CD14-positive monocyte (primary cell): ENCODE measurements around the gene SLC47A2. TPM values are rescaled to one million over a fixed set of nuclear protein-coding genes. Genes with fewer than 3 reads are reported as not detected.

Experiments used
- DNase-seq, 3 donors: peaks; one replicate each; pipeline ENCODE4 v3.0.0-alpha.2; 2011 to 2022
- H2AFZ ChIP-seq: 2 replicates; pipeline ENCODE4 v1.6.0; 2012; ENCODE audit warnings: mild to moderate bottlenecking, low read depth, low read length, inconsistent platforms; ENCODE audit not compliant: insufficient read depth, poor library complexity, severe bottlenecking
- H3K27ac ChIP-seq, 2 donors: 1 replicate in 1 of 2; 2 replicates in 1 of 2; pipeline ENCODE4 v1.5.1; 2012 to 2013; ENCODE audit warnings: low read length in 2 of 2, control low read depth in 1 of 2, inconsistent platforms in 1 of 2, low read depth in 1 of 2, mild to moderate bottlenecking in 1 of 2
- H3K27me3 ChIP-seq, 2 donors: one replicate each; pipeline versions ENCODE4 v1.6.0 to v1.6.1; 2011 to 2013; ENCODE audit warnings: low read length in 2 of 2; ENCODE audit not compliant: control insufficient read depth in 2 of 2, insufficient read depth in 2 of 2
- H3K36me3 ChIP-seq, 2 donors: replicated peaks in 1 of 2; 1 replicate in 1 of 2; 2 replicates in 1 of 2; pipeline versions ENCODE4 v1.5.1 to v1.6.1; 2012 to 2013; ENCODE audit warnings: low read length in 2 of 2, control low read depth in 1 of 2, inconsistent platforms in 1 of 2, mild to moderate bottlenecking in 1 of 2; ENCODE audit not compliant: insufficient read depth in 2 of 2, control insufficient read depth in 1 of 2
- H3K4me1 ChIP-seq, 2 donors: 1 replicate in 1 of 2; 2 replicates in 1 of 2; pipeline versions ENCODE4 v1.5.1 to v1.6.1; 2012 to 2013; ENCODE audit warnings: low read length in 2 of 2, control low read depth in 1 of 2, inconsistent platforms in 1 of 2, mild to moderate bottlenecking in 1 of 2, moderate library complexity in 1 of 2; ENCODE audit not compliant: insufficient read depth in 2 of 2, control insufficient read depth in 1 of 2
- H3K4me2 ChIP-seq: replicated peaks from 2 replicates; pipeline ENCODE3; 2012; ENCODE audit warnings: low read length, moderate library complexity, mild to moderate bottlenecking; ENCODE audit not compliant: poor library complexity, severe bottlenecking; ENCODE audit errors: extremely low read depth
- H3K4me3 ChIP-seq, 3 experiments: fragments of 200-600 bp in 1 of 3; sonication (generic) in 1 of 3; replicated peaks in 1 of 3; 1 replicate in 2 of 3; 2 replicates in 1 of 3; pipeline ENCODE4 v1.5.1; 2011 to 2013; ENCODE audit warnings: low read length in 3 of 3, mild to moderate bottlenecking in 3 of 3, control low read depth in 2 of 3, low read depth in 2 of 3, inconsistent platforms in 1 of 3, moderate library complexity in 1 of 3
- H3K79me2 ChIP-seq: 2 replicates; pipeline ENCODE4 v1.6.0; 2012; ENCODE audit warnings: mild to moderate bottlenecking, control low read depth, inconsistent platforms, low read length, moderate library complexity; ENCODE audit not compliant: insufficient read depth
- H3K9ac ChIP-seq: 2 replicates; pipeline ENCODE4 v1.6.0; 2017; ENCODE audit warnings: low read length, mild to moderate bottlenecking; ENCODE audit not compliant: insufficient read depth, poor library complexity, severe bottlenecking
- H3K9me3 ChIP-seq, 2 donors: replicated peaks in 1 of 2; 1 replicate in 1 of 2; 2 replicates in 1 of 2; pipeline versions ENCODE4 v1.5.1 to v1.6.1; 2012 to 2013; ENCODE audit warnings: low read length in 2 of 2, control low read depth in 1 of 2; ENCODE audit not compliant: control insufficient read depth in 1 of 2, insufficient read depth in 1 of 2
- H4K20me1 ChIP-seq: 2 replicates; pipeline ENCODE4 v1.6.0; 2012; ENCODE audit warnings: mild to moderate bottlenecking, low read length, control low read depth, moderate library complexity; ENCODE audit not compliant: insufficient read depth
- H3K27ac Mint-ChIP-seq, 7 donors: one replicate each; pipeline ENCODE4 v1.8.0; 2020; ENCODE audit warnings: mild to moderate bottlenecking in 7 of 7, mixed read lengths in 7 of 7, moderate library complexity in 6 of 7, inconsistent platforms in 2 of 7
- H3K27me3 Mint-ChIP-seq, 3 donors: one replicate each; pipeline ENCODE4 v1.8.0; 2021 to 2022; ENCODE audit warnings: low read depth in 3 of 3, mild to moderate bottlenecking in 3 of 3, mixed read lengths in 3 of 3, moderate library complexity in 3 of 3, inconsistent platforms in 1 of 3
- H3K36me3 Mint-ChIP-seq, 2 donors: one replicate each; pipeline ENCODE4 v1.8.0; 2020; ENCODE audit warnings: mixed read lengths in 2 of 2, inconsistent platforms in 1 of 2, mild to moderate bottlenecking in 1 of 2
- H3K4me1 Mint-ChIP-seq: one replicate; pipeline ENCODE4 v1.8.0; 2020; ENCODE audit warnings: mild to moderate bottlenecking, mixed read lengths
- H3K4me3 Mint-ChIP-seq, 2 donors: one replicate each; pipeline ENCODE4 v1.8.0; 2020; ENCODE audit warnings: mild to moderate bottlenecking in 2 of 2, mixed read lengths in 2 of 2, moderate library complexity in 1 of 2
- H3K9me3 Mint-ChIP-seq, 7 donors: one replicate each; pipeline ENCODE4 v1.8.0; 2020 to 2022; ENCODE audit warnings: mixed read lengths in 7 of 7, mild to moderate bottlenecking in 6 of 7, moderate library complexity in 6 of 7, inconsistent platforms in 2 of 7
- WGBS: methylation state at CpG from one replicate; pipeline ENCODE4 v1.1.5; 2013; ENCODE audit warnings: missing lambda C conversion rate; ENCODE audit not compliant: insufficient coverage; 5-methylcytosine and 5-hydroxymethylcytosine counted together
- intact Hi-C, 2 donors: fragments of 100-400 bp; cut with micrococcal nuclease; formaldehyde crosslinking; loops; one replicate each; pipeline versions ENCODE4 v1.15.0 to v1.15.1; 2023
- polyA plus RNA-seq, 3 donors: library from polyadenylated mRNA; depleted of rRNA in 1 of 3; unstranded in 2 of 3; stranded (reverse) in 1 of 3; fragments of 300-500 nt in 2 of 3; fragments of >200 nt in 1 of 3; fragmentation: Illumina TruSeq in 2 of 3; gene quantifications; 1 replicate in 2 of 3; 2 replicates in 1 of 3; pipeline ENCODE4 v1.2.3, GENCODE V29; 2012 to 2021
- TF ChIP-seq, protein P1 (sequence below): fragments of 200-600 bp; IDR thresholded peaks from one replicate; pipeline ENCODE4 v1.8.0; 2022; ENCODE audit warnings: antibody characterized with exemption, mild to moderate bottlenecking

The SLC47A2 gene
- polyA plus RNA-seq, 3 donors: not detected

DNA sequence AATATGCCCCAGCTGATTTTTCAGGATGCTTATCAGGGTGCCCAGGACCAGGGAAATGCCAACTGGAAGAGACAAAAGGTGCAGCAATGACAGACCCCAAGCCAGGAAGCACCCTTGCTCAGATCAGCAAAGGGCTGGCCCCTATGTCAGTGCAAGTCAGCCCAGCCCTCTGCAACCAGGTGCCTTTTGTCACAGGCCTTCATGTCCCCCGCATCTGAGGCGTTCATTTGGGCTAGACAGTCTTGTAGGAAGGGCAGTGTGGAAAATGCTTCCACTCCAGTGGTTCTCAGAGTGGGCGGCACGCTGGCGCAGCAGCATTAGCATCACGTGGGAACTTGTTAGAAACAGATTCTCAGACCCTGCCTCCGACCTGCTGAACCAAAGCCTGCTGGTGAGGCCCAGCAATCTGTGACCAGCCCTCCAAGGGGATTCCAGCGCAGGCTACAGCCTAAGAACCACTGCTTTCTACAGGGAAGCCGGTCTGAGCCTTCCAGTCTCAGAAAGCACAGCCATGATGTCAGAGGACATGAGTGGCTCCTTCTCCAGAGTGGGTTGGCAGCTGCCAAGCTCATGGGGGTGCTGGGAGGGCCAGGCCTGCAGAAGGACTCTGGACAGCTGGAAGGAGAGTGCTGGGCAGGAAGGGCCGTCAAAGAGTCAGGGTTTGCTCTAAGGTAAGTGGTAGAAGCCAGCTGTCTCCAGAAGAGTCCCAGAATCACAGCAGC, 13.1 kb downstream of the SLC47A2 start:
- Histone ChIP-seq H3K4me1 (peaks cover 8% of the 10 kb centered on the region in 2 donors), H3K4me2 (no peak overlapping the region), H3K27me3 (no peaks in the 10 kb centered on the region), H3K36me3 (no peaks in the 10 kb centered on the region), H3K79me2 (no peaks in the 10 kb centered on the region), H3K27ac (no peak overlapping the region), H4K20me1 (no peaks in the 10 kb centered on the region), H3K4me3 (no peak overlapping the region), H2AFZ (no peak overlapping the region), H3K9me3 (no peaks in the 10 kb centered on the region), H3K9ac (no peak overlapping the region)
- WGBS: 92% methylated on average over 8 of the region's 10 CpGs
- Mint-ChIP-seq H3K36me3 (no peaks in the 10 kb centered on the region), H3K27ac (no peak overlapping the region), H3K9me3 (no peaks in the 10 kb centered on the region), H3K4me3 (no peak overlapping the region), H3K27me3 (peaks cover 0 to 2% (median 0%) of the 10 kb centered on the region in 3 donors), H3K4me1 (peaks cover 13% of the 10 kb centered on the region)
- DNase-seq: no peak
- intact Hi-C loops: loop anchor here in 1 of 2 donors (5.0 kb wide), 1 partner anchor 44 kb away; the partner anchor contains the start of gene ALDH3A1
- TF ChIP-seq, protein P1, sequence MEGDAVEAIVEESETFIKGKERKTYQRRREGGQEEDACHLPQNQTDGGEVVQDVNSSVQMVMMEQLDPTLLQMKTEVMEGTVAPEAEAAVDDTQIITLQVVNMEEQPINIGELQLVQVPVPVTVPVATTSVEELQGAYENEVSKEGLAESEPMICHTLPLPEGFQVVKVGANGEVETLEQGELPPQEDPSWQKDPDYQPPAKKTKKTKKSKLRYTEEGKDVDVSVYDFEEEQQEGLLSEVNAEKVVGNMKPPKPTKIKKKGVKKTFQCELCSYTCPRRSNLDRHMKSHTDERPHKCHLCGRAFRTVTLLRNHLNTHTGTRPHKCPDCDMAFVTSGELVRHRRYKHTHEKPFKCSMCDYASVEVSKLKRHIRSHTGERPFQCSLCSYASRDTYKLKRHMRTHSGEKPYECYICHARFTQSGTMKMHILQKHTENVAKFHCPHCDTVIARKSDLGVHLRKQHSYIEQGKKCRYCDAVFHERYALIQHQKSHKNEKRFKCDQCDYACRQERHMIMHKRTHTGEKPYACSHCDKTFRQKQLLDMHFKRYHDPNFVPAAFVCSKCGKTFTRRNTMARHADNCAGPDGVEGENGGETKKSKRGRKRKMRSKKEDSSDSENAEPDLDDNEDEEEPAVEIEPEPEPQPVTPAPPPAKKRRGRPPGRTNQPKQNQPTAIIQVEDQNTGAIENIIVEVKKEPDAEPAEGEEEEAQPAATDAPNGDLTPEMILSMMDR: no peak

DNA sequence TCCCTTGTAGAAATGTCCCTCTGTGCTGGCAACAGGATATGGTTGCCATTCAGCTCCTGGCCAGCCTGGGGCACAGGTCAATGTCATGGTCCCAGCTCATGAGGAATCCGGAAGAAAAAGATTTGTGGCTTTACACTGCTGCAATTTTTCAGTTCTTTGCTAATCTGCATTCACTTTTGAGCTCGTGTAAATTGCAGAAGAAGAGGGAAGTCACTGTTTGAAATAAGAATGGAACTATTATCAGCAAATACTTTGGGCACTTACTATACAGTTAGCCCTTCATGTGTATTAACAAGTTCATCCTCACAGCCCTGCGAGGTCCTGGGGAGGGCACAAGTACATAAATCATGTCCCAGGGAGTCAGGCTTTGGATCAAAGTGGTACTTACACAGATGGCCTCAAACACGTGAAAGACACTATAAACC, 14.2 kb downstream of the SLC47A2 start:
- H3K36me3 ChIP-seq: no peaks in the 10 kb centered on the region
- no peaks in the 10 kb centered on the region for H4K20me1 ChIP-seq
- no peaks in the 10 kb centered on the region for H3K79me2 ChIP-seq
- Mint-ChIP-seq H3K4me1 (peaks cover 13% of the 10 kb centered on the region), H3K27me3 (peaks cover 0 to 2% (median 0%) of the 10 kb centered on the region in 3 donors), H3K4me3 (no peak overlapping the region), H3K9me3 (no peaks in the 10 kb centered on the region), H3K36me3 (no peaks in the 10 kb centered on the region), H3K27ac (peak overlapping the region in 1 of 7 donors; percentile 50)
- no peak overlapping the region for H2AFZ ChIP-seq
- intact Hi-C loops: loop anchor here in 1 of 2 donors (5.0 kb wide), 1 partner anchor 45 kb away; the partner anchor contains the start of gene ALDH3A1
- no peaks in the 10 kb centered on the region for H3K9me3 ChIP-seq
- DNase-seq: no peak
- H3K9ac ChIP-seq: no peak overlapping the region
- peaks cover 8% of the 10 kb centered on the region in 2 donors for H3K4me1 ChIP-seq
- H3K27me3 ChIP-seq: no peaks in the 10 kb centered on the region
- no peak overlapping the region for H3K4me2 ChIP-seq
- WGBS: 52% methylated on average over 3 of the region's 4 CpGs
- no peak overlapping the region for H3K27ac ChIP-seq
- TF ChIP-seq, protein P1: no peak
- H3K4me3 ChIP-seq: no peak overlapping the region
